ENCODE results near the gene JMJD7.

Gene JMJD7

DNA sequence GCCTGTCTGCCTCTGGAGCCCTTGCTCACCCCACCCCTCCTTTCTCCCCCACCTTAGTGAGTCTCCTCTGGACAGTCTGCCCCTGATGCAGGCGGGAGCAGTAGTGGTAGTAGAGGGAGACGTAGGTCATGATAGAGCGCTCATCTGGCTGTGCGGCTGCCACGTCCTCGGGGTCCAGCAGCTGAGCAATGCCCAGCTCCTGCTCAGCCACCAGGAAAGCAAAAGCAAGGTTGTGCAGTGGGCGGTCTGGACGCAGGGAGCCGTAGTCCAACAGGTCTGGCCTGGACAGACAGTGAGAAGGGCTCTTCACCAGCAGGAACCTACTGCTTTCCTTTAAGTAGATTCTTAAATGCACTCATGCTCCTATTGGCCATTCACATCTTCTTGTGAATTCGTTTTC, 59.3 kb downstream of the JMJD7 start:
- Histone ChIP-seq H3K27me3 (ENCODE audit: insufficient read depth, low read length) (no peaks in the 10 kb centered on the region; the same call in 1 of the 2 replicates), H3K9me3 (ENCODE audit: low read length) (no peaks in the 10 kb centered on the region), H3F3A (ENCODE audit: insufficient read depth, low read length) (no peaks in the 10 kb centered on the region), H3K4me1 (ENCODE audit: insufficient read depth, low read length, severe bottlenecking) (peaks cover 6% of the 10 kb centered on the region), H3K27ac (ENCODE audit: low read depth, low read length, poor library complexity, severe bottlenecking) (no peak overlapping the region), H3K4me2 (ENCODE audit: low read length) (no peak overlapping the region), H4K20me1 (ENCODE audit: insufficient read depth, low read length) (no peaks in the 10 kb centered on the region), H3K79me2 (ENCODE audit: insufficient read depth, low read length) (no peaks in the 10 kb centered on the region), H2AFZ (ENCODE audit: low read length) (no peak overlapping the region), H3K36me3 (ENCODE audit: insufficient read depth, low read length) (no peaks in the 10 kb centered on the region), H3K4me3 (ENCODE audit: low read depth, low read length, poor library complexity, severe bottlenecking) (no peak overlapping the region), H3K9ac (ENCODE audit: low read length) (no peak overlapping the region), H3K9me2 (ENCODE audit: low read depth, low read length) (no peaks in the 10 kb centered on the region)
- TF ChIP-seq, protein P1, sequence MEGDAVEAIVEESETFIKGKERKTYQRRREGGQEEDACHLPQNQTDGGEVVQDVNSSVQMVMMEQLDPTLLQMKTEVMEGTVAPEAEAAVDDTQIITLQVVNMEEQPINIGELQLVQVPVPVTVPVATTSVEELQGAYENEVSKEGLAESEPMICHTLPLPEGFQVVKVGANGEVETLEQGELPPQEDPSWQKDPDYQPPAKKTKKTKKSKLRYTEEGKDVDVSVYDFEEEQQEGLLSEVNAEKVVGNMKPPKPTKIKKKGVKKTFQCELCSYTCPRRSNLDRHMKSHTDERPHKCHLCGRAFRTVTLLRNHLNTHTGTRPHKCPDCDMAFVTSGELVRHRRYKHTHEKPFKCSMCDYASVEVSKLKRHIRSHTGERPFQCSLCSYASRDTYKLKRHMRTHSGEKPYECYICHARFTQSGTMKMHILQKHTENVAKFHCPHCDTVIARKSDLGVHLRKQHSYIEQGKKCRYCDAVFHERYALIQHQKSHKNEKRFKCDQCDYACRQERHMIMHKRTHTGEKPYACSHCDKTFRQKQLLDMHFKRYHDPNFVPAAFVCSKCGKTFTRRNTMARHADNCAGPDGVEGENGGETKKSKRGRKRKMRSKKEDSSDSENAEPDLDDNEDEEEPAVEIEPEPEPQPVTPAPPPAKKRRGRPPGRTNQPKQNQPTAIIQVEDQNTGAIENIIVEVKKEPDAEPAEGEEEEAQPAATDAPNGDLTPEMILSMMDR (IDR thresholded peaks at IDR 0.05; ENCODE audit: low read length): no peak
- TF ChIP-seq EZH2 (IDR thresholded peaks at IDR 0.05; ENCODE audit: borderline replicate concordance, low read length): no peak
